Measurements from ENCODE around the gene CABP1. TPM values are rescaled to one million over a fixed set of nuclear protein-coding genes. Genes with fewer than 3 reads are reported as not detected.
A peak's percentile ranks its signal among the peaks of the same experiment; 100 is the strongest.

CABP1 gene
- total and polyA plus RNA-seq, 4 donors: 3.5 to 30.2 (median 16.5) TPM

- peak in 1 of 6 donors; percentile 31 for DNase-seq (ENCODE audit: low read depth in 4 of 6, low spot score in 6 of 6)
- Histone ChIP-seq H3K27ac (ENCODE audit: low read depth, low read length) (no peak overlapping the region), H3K4me3 (ENCODE audit: low read depth, low read length) (no peak overlapping the region), H3K4me1 (ENCODE audit: control insufficient read depth, insufficient read depth, low read length) (no peaks in the 10 kb centered on the region), H3K9me3 (ENCODE audit: control insufficient read depth, insufficient read depth, low read length) (no peaks in the 10 kb centered on the region), H3K36me3 (ENCODE audit: control insufficient read depth, insufficient read depth, low read length) (peaks cover 59% of the 10 kb centered on the region), H3K27me3 (ENCODE audit: control insufficient read depth, insufficient read depth, low read length) (no peaks in the 10 kb centered on the region)
- WGBS (ENCODE audit: insufficient coverage): 96% methylated on average over 5 of the region's 5 CpGs
Observed at GRCh38 chr12:120700886-120701285, 60.5 kb downstream of the CABP1 start.

GRCh38 chr12:120702637-120703036 lies 62.2 kb downstream of the CABP1 start:
- Histone ChIP-seq H3K4me1 (ENCODE audit: control insufficient read depth, insufficient read depth, low read length) (no peaks in the 10 kb centered on the region), H3K9me3 (ENCODE audit: control insufficient read depth, insufficient read depth, low read length) (no peaks in the 10 kb centered on the region), H3K27ac (ENCODE audit: low read depth, low read length) (no peak overlapping the region), H3K4me3 (ENCODE audit: low read depth, low read length) (no peak overlapping the region), H3K36me3 (ENCODE audit: control insufficient read depth, insufficient read depth, low read length) (peaks cover 49% of the 10 kb centered on the region), H3K27me3 (ENCODE audit: control insufficient read depth, insufficient read depth, low read length) (no peaks in the 10 kb centered on the region)
- DNase-seq (ENCODE audit: low read depth in 4 of 6, low spot score in 6 of 6): no peak
- 100% methylated on average over 1 of the region's 1 CpG for WGBS (ENCODE audit: insufficient coverage)

GRCh38 chr12:120703311-120703942 lies 63.0 kb downstream of the CABP1 start:
- Histone ChIP-seq H3K9me3 (ENCODE audit: control insufficient read depth, insufficient read depth, low read length) (no peaks in the 10 kb centered on the region), H3K27me3 (ENCODE audit: control insufficient read depth, insufficient read depth, low read length) (no peaks in the 10 kb centered on the region), H3K36me3 (ENCODE audit: control insufficient read depth, insufficient read depth, low read length) (peaks cover 45% of the 10 kb centered on the region), H3K4me1 (ENCODE audit: control insufficient read depth, insufficient read depth, low read length) (no peaks in the 10 kb centered on the region), H3K27ac (ENCODE audit: low read depth, low read length) (no peak overlapping the region), H3K4me3 (ENCODE audit: low read depth, low read length) (no peak overlapping the region)
- 93% methylated on average over 5 of the region's 11 CpGs for WGBS (ENCODE audit: insufficient coverage)
- DNase-seq (ENCODE audit: low read depth in 4 of 6, low spot score in 6 of 6): no peak

- Histone ChIP-seq H3K4me3 (ENCODE audit: low read depth, low read length) (no peak overlapping the region), H3K9me3 (ENCODE audit: control insufficient read depth, insufficient read depth, low read length) (no peaks in the 10 kb centered on the region), H3K36me3 (ENCODE audit: control insufficient read depth, insufficient read depth, low read length) (peaks cover 26% of the 10 kb centered on the region), H3K4me1 (ENCODE audit: control insufficient read depth, insufficient read depth, low read length) (peaks cover 6% of the 10 kb centered on the region), H3K27me3 (ENCODE audit: control insufficient read depth, insufficient read depth, low read length) (no peaks in the 10 kb centered on the region), H3K27ac (ENCODE audit: low read depth, low read length) (no peak overlapping the region)
- no CpG with 5 or more reads among the region's 1 CpG for WGBS (ENCODE audit: insufficient coverage)
- no peak for DNase-seq (ENCODE audit: low read depth in 4 of 6, low spot score in 6 of 6)
Observed at GRCh38 chr12:120705618-120706017, 65.2 kb downstream of the CABP1 start.

GRCh38 chr12:120706029-120706428 lies 65.6 kb downstream of the CABP1 start:
- Histone ChIP-seq H3K4me3 (ENCODE audit: low read depth, low read length) (no peak overlapping the region), H3K36me3 (ENCODE audit: control insufficient read depth, insufficient read depth, low read length) (peaks cover 26% of the 10 kb centered on the region), H3K9me3 (ENCODE audit: control insufficient read depth, insufficient read depth, low read length) (no peaks in the 10 kb centered on the region), H3K27ac (ENCODE audit: low read depth, low read length) (no peak overlapping the region), H3K4me1 (ENCODE audit: control insufficient read depth, insufficient read depth, low read length) (peaks cover 9% of the 10 kb centered on the region), H3K27me3 (ENCODE audit: control insufficient read depth, insufficient read depth, low read length) (no peaks in the 10 kb centered on the region)
- DNase-seq (ENCODE audit: low read depth in 4 of 6, low spot score in 6 of 6): no peak
- 63% methylated on average over 3 of the region's 5 CpGs for WGBS (ENCODE audit: insufficient coverage)

GRCh38 chr12:120708651-120709050 lies 68.2 kb downstream of the CABP1 start:
- no peak for DNase-seq (ENCODE audit: low read depth in 4 of 6, low spot score in 6 of 6)
- H3K4me3 ChIP-seq (ENCODE audit: low read depth, low read length): no peak overlapping the region
- H3K36me3 ChIP-seq (ENCODE audit: control insufficient read depth, insufficient read depth, low read length): peaks cover 9% of the 10 kb centered on the region
- no peaks in the 10 kb centered on the region for H3K27me3 ChIP-seq (ENCODE audit: control insufficient read depth, insufficient read depth, low read length)
- peaks cover 19% of the 10 kb centered on the region for H3K4me1 ChIP-seq (ENCODE audit: control insufficient read depth, insufficient read depth, low read length)
- WGBS (ENCODE audit: insufficient coverage): 48% methylated on average over 4 of the region's 4 CpGs
- no peak overlapping the region for H3K27ac ChIP-seq (ENCODE audit: low read depth, low read length)
- no peaks in the 10 kb centered on the region for H3K9me3 ChIP-seq (ENCODE audit: control insufficient read depth, insufficient read depth, low read length)

- under 1% methylated on average over 74 of the region's 76 CpGs for WGBS (ENCODE audit: insufficient coverage)
- peak in 3 of 6 donors; percentile 64 to 90 (median 89) for DNase-seq (ENCODE audit: low read depth in 4 of 6, low spot score in 6 of 6)
- no peaks in the 10 kb centered on the region for H3K9me3 ChIP-seq (ENCODE audit: control insufficient read depth, insufficient read depth, low read length)
- H3K27ac ChIP-seq (ENCODE audit: low read depth, low read length): peak within 1 kb of the TSS; percentile 67
- peaks cover 19% of the 10 kb centered on the region for H3K4me1 ChIP-seq (ENCODE audit: control insufficient read depth, insufficient read depth, low read length)
- peak within 1 kb of the TSS; percentile 74 for H3K4me3 ChIP-seq (ENCODE audit: low read depth, low read length)
- H3K27me3 ChIP-seq (ENCODE audit: control insufficient read depth, insufficient read depth, low read length): no peaks in the 10 kb centered on the region
- peaks cover 18% of the 10 kb centered on the region for H3K36me3 ChIP-seq (ENCODE audit: control insufficient read depth, insufficient read depth, low read length)
Observed at GRCh38 chr12:120710031-120710804, 69.8 kb downstream of the CABP1 start, which contains the start of gene UNC119B. Gene UNC119B, plus strand, starts transcription at chr12:120710458. Its CDS starts 17 bp downstream, at chr12:120710475.

GRCh38 chr12:120710805-120711296 lies 70.4 kb downstream of the CABP1 start:
- Histone ChIP-seq H3K36me3 (ENCODE audit: control insufficient read depth, insufficient read depth, low read length) (peaks cover 17% of the 10 kb centered on the region), H3K9me3 (ENCODE audit: control insufficient read depth, insufficient read depth, low read length) (no peaks in the 10 kb centered on the region), H3K27me3 (ENCODE audit: control insufficient read depth, insufficient read depth, low read length) (no peaks in the 10 kb centered on the region), H3K4me3 (ENCODE audit: low read depth, low read length) (peak overlapping the region; percentile 74), H3K27ac (ENCODE audit: low read depth, low read length) (peak overlapping the region; percentile 64), H3K4me1 (ENCODE audit: control insufficient read depth, insufficient read depth, low read length) (peaks cover 19% of the 10 kb centered on the region)
- WGBS (ENCODE audit: insufficient coverage): under 1% methylated on average over 30 of the region's 31 CpGs
- DNase-seq (ENCODE audit: low read depth in 4 of 6, low spot score in 6 of 6): peak in 2 of 6 donors; percentile 15 to 18

GRCh38 chr12:120711411-120711810 lies 71.0 kb downstream of the CABP1 start:
- H3K9me3 ChIP-seq (ENCODE audit: control insufficient read depth, insufficient read depth, low read length): no peaks in the 10 kb centered on the region
- peak overlapping the region; percentile 74 for H3K4me3 ChIP-seq (ENCODE audit: low read depth, low read length)
- DNase-seq (ENCODE audit: low read depth in 4 of 6, low spot score in 6 of 6): peak in 2 of 6 donors; percentile 14 to 38
- WGBS (ENCODE audit: insufficient coverage): 13% methylated on average over 5 of the region's 6 CpGs
- peaks cover 22% of the 10 kb centered on the region for H3K36me3 ChIP-seq (ENCODE audit: control insufficient read depth, insufficient read depth, low read length)
- no peak overlapping the region for H3K27ac ChIP-seq (ENCODE audit: low read depth, low read length)
- no peaks in the 10 kb centered on the region for H3K27me3 ChIP-seq (ENCODE audit: control insufficient read depth, insufficient read depth, low read length)
- H3K4me1 ChIP-seq (ENCODE audit: control insufficient read depth, insufficient read depth, low read length): peaks cover 19% of the 10 kb centered on the region

All from spinal cord (tissue), 10 donors.